ENCODE results near the gene DEGS1.

DNA sequence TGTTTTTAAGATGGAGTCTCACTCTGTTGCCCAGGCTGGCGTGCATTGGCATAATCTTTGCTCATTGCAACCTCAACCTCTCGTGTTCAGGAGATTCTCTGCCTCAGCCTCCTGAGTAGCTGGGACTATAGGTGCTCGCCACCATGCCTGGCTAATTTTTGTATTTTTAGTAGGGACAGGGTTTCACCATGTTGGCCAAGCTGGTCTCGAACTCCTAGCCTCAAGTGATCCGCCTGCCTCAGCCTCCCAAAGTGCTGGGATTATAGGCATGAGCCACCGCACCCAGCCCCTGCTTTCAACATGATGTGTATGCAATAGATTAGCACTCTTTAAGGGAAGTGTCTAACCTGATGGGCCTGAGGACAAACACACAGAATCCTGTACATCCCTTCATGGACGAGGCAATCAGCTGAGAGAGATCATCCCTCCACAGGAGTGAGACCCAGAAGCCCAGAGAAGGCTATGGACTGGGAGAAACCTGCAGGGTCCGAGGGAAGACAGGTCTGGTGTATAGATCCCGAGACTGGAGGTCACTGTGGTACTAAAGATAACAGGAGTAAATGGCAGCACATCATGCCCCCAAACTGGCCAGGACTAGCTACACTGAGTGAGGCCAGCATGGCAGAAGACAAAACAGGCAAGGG is 5.6 kb upstream of the DEGS1 start:
- TF ChIP-seq, protein P1, sequence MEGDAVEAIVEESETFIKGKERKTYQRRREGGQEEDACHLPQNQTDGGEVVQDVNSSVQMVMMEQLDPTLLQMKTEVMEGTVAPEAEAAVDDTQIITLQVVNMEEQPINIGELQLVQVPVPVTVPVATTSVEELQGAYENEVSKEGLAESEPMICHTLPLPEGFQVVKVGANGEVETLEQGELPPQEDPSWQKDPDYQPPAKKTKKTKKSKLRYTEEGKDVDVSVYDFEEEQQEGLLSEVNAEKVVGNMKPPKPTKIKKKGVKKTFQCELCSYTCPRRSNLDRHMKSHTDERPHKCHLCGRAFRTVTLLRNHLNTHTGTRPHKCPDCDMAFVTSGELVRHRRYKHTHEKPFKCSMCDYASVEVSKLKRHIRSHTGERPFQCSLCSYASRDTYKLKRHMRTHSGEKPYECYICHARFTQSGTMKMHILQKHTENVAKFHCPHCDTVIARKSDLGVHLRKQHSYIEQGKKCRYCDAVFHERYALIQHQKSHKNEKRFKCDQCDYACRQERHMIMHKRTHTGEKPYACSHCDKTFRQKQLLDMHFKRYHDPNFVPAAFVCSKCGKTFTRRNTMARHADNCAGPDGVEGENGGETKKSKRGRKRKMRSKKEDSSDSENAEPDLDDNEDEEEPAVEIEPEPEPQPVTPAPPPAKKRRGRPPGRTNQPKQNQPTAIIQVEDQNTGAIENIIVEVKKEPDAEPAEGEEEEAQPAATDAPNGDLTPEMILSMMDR (IDR thresholded peaks at IDR 0.05): no peak
- no peak for TF ChIP-seq EP300 (IDR thresholded peaks at IDR 0.05)

Data from ovary (tissue), 3 donors.